ENCODE measurements around the gene GRM5.

DNA sequence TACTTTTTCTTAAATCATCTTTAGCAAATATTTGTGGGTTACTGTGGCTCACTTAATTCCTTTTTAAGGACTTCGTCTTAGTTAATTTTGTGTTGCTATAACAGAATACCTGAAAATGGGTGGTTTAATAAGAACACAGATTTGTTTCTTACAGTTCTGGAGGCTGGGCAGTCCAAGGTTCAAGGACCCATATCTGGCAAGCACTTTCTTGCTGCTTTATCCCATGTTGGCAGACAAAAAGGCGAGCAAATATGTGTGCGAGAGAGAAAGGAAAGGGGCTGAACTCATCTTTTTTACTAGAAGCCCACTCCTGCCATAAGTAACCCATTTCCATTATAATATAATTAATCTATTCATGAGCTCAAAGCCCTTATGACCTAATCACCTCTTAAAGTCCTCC, 246.2 kb downstream of the GRM5 start:
- TF ChIP-seq POLR2A (IDR thresholded peaks at IDR 0.05; ENCODE audit: low read depth, low read length) (no peak), POLR2AphosphoS5 (IDR thresholded peaks at IDR 0.05; ENCODE audit: low read depth, low read length) (no peak)
